Esophagus muscularis mucosa (tissue), 4 donors: ENCODE measurements around the gene ZMIZ1. TPM values are rescaled to one million over a fixed set of nuclear protein-coding genes. Genes with fewer than 3 reads are reported as not detected.

Experiments
- DNase-seq: peaks from one replicate; pipeline ENCODE4 v3.0.0-alpha.2; 2017; ENCODE audit errors: extremely low spot score
- H3K27ac ChIP-seq, 4 donors: fragments of 200-600 bp; sonication (generic); replicated peaks in 1 of 4; 1 replicate in 3 of 4; 2 replicates in 1 of 4; pipeline ENCODE4 v1.5.1; 2016 to 2019; ENCODE audit warnings: mild to moderate bottlenecking in 1 of 4
- H3K27me3 ChIP-seq, 4 donors: fragments of 200-600 bp; sonication (generic); one replicate each; pipeline versions ENCODE4 v1.5.1 to v1.6.0; 2016 to 2019
- H3K36me3 ChIP-seq, 4 donors: fragments of 200-600 bp; sonication (generic); one replicate each; pipeline ENCODE4 v1.5.1; 2016 to 2019
- H3K4me1 ChIP-seq, 4 donors: fragments of 200-600 bp; sonication (generic); one replicate each; pipeline ENCODE4 v1.5.1; 2016 to 2019
- H3K4me3 ChIP-seq, 4 donors: fragments of 200-600 bp; sonication (generic); 1 replicate in 2 of 4; 2 replicates in 2 of 4; pipeline ENCODE4 v1.5.1; 2016 to 2019; ENCODE audit warnings: mild to moderate bottlenecking in 4 of 4, moderate library complexity in 1 of 4
- H3K9me3 ChIP-seq, 4 donors: fragments of 200-600 bp; sonication (generic); 1 replicate in 3 of 4; 2 replicates in 1 of 4; pipeline ENCODE4 v1.5.1; 2016 to 2019
- CTCF ChIP-seq, 3 experiments: fragments of 200-600 bp in 2 of 3; fragments of 450-650 bp in 1 of 3; sonication (generic) in 2 of 3; IDR thresholded peaks; one replicate each; pipeline ENCODE4 v1.5.1; 2017 to 2019; ENCODE audit warnings: antibody characterized with exemption in 3 of 3, mild to moderate bottlenecking in 2 of 3, moderate library complexity in 1 of 3
- EP300 ChIP-seq: sonication (generic); formaldehyde crosslinking; IDR thresholded peaks from one replicate; pipeline ENCODE4 v1.6.1; 2017; ENCODE audit warnings: antibody characterized with exemption
- POLR2A ChIP-seq: fragments of 450-650 bp; IDR thresholded peaks from one replicate; pipeline ENCODE4 v1.6.1; 2017; ENCODE audit warnings: antibody characterized with exemption, moderate library complexity, mild to moderate bottlenecking, low read depth
- POLR2AphosphoS5 ChIP-seq, 2 donors: sonication (generic); formaldehyde crosslinking; IDR thresholded peaks; one replicate each; pipeline ENCODE4 v1.6.1; 2017; ENCODE audit warnings: antibody characterized with exemption in 2 of 2
- WGBS: methylation state at CpG from one replicate; pipeline ENCODE4 v1.1.5; 2018; 5-methylcytosine and 5-hydroxymethylcytosine counted together
- intact Hi-C: fragments of 100-400 bp; cut with DNase I; formaldehyde crosslinking; loops from one replicate; pipeline ENCODE4 v1.15.1; 2023
- total RNA-seq, 4 donors: library from RNA; depleted of rRNA; stranded (reverse); fragments of >200 nt; gene quantifications; one replicate each; pipeline versions ENCODE4 v1.1.0 to v1.2.1, GENCODE V29; 2016

Gene ZMIZ1
- total RNA-seq, 4 donors from 2014 or later = 48.7 to 87.2 (median 66.0) TPM

GRCh38 chr10:79345241-79346011, 276.7 kb downstream of the ZMIZ1 start:
- Histone ChIP-seq H3K36me3 (peaks cover 10 to 15% (median 13%) of the 10 kb centered on the region in 4 donors), H3K27ac (no peak overlapping the region), H3K9me3 (no peaks in the 10 kb centered on the region), H3K4me1 (peaks cover 24 to 64% (median 43%) of the 10 kb centered on the region in 4 donors), H3K4me3 (no peak overlapping the region), H3K27me3 (no peaks in the 10 kb centered on the region)
- no peak for DNase-seq
- intact Hi-C loops = no loop called here
- TF ChIP-seq CTCF (IDR thresholded peaks at IDR 0.05) (no peak), POLR2AphosphoS5 (IDR thresholded peaks at IDR 0.05) (no peak), EP300 (no peak), POLR2A (no peak)
- 87% methylated on average over 5 of the region's 5 CpGs for WGBS

GRCh38 chr10:79346012-79346340, 277.2 kb downstream of the ZMIZ1 start:
- H3K4me3 ChIP-seq = no peak overlapping the region
- 100% methylated on average over 2 of the region's 2 CpGs for WGBS

GRCh38 chr10:79346388-79347225, 277.8 kb downstream of the ZMIZ1 start:
- Histone ChIP-seq H3K4me3 (peak overlapping the region; percentile 72 to 94 (median 88)), H3K36me3 (peaks cover 20 to 27% (median 25%) of the 10 kb centered on the region in 4 donors), H3K27ac (peak overlapping the region in 1 of 4 donors; percentile 93), H3K27me3 (no peaks in the 10 kb centered on the region), H3K4me1 (peaks cover 19 to 52% (median 41%) of the 10 kb centered on the region in 4 donors), H3K9me3 (no peaks in the 10 kb centered on the region)
- intact Hi-C loops = no loop called here
- DNase-seq = no peak
- 57% methylated on average over 9 of the region's 12 CpGs for WGBS
- no peak for TF ChIP-seq POLR2A
- no peak for TF ChIP-seq CTCF (IDR thresholded peaks at IDR 0.05)
- no peak for TF ChIP-seq POLR2AphosphoS5 (IDR thresholded peaks at IDR 0.05)
- no peak for TF ChIP-seq EP300

More at GRCh38 chr10:79346012-79346340, 277.2 kb downstream of the ZMIZ1 start:
- no peak for TF ChIP-seq EP300
- no peak for TF ChIP-seq POLR2AphosphoS5 (IDR thresholded peaks at IDR 0.05)
- no peak for TF ChIP-seq CTCF (IDR thresholded peaks at IDR 0.05)
- TF ChIP-seq POLR2A = no peak
- no peak for DNase-seq
- H3K9me3 ChIP-seq = no peaks in the 10 kb centered on the region
- no peaks in the 10 kb centered on the region for H3K27me3 ChIP-seq
- intact Hi-C loops = no loop called here
- H3K27ac ChIP-seq = no peak overlapping the region
- H3K36me3 ChIP-seq = peaks cover 15 to 21% (median 19%) of the 10 kb centered on the region in 4 donors
- H3K4me1 ChIP-seq = peaks cover 21 to 58% (median 43%) of the 10 kb centered on the region in 4 donors

DNA sequence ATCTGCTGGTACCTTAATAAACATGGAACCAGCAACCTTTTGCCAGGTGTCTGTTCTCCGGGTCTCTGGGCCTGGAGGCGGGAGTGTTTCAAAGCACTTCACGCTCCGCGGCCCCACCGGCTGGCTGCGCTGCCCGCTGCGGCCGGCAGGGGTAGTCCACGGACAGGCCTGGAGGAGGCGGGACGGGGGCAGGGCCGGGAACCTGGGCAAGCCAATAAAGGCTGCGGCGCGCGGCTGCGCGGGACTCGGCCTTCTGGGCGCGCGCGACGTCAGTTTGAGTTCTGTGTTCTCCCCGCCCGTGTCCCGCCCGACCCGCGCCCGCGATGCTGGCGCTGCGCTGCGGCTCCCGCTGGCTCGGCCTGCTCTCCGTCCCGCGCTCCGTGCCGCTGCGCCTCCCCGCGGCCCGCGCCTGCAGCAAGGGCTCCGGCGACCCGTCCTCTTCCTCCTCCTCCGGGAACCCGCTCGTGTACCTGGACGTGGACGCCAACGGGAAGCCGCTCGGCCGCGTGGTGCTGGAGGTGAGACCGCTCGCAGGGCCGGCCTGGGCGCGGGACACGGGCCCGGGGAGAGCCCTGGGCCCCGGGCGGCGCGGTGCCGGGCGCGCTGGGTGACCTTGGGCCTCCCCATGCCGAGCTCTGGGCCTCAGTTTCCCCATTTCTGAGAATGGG, 278.6 kb downstream of the ZMIZ1 start, which contains the start of gene PPIF:
PPIF (plus strand) TSS at position 244 of the 668 bp plus-strand sequence; CDS start at position 324, 80 bp downstream.
- intact Hi-C loops = no loop called here
- TF ChIP-seq CTCF (IDR thresholded peaks at IDR 0.05) (peak; percentile 95 to 100 (median 99)), EP300 (no peak), POLR2AphosphoS5 (IDR thresholded peaks at IDR 0.05) (peak; percentile 88 to 91), POLR2A (peak; percentile 90)
- H3K4me1 ChIP-seq = peaks cover 19 to 46% (median 41%) of the 10 kb centered on the region in 4 donors
- peak within 1 kb of the TSS; percentile 84 to 94 (median 92) for H3K27ac ChIP-seq
- peak; percentile 99 for DNase-seq
- no peaks in the 10 kb centered on the region for H3K9me3 ChIP-seq
- peak within 1 kb of the TSS; percentile 72 to 94 (median 88) for H3K4me3 ChIP-seq
- peaks cover 27 to 35% (median 32%) of the 10 kb centered on the region in 4 donors for H3K36me3 ChIP-seq
- under 1% methylated on average over 31 of the region's 77 CpGs for WGBS
- H3K27me3 ChIP-seq = no peaks in the 10 kb centered on the region
